ES-I3 (cell line): Measurements from ENCODE around the gene GAS7.
"Not testable (repeated sequence)": the region's sequence is repeated elsewhere in the genome, so short reads cannot be mapped to it uniquely, and the experiment has no call there.

Experiments used
- H3K36me3 ChIP-seq: 2 replicates; pipeline ENCODE4 v1.6.1; 2013; ENCODE audit warnings: mild to moderate bottlenecking, low read length, control low read depth, moderate library complexity; ENCODE audit not compliant: insufficient read depth
- H3K4me1 ChIP-seq: 2 replicates; pipeline ENCODE4 v1.6.1; 2013; ENCODE audit warnings: mild to moderate bottlenecking, control low read depth, low read length; ENCODE audit not compliant: insufficient read depth
- H3K9ac ChIP-seq: 2 replicates; pipeline ENCODE4 v1.6.1; 2013; ENCODE audit warnings: low read depth, mild to moderate bottlenecking, low read length, moderate library complexity
- H3K9me3 ChIP-seq: 2 replicates; pipeline ENCODE4 v1.6.1; 2013; ENCODE audit warnings: mild to moderate bottlenecking, low read length, moderate library complexity; ENCODE audit not compliant: control insufficient read depth, insufficient read depth

The GAS7 gene

GRCh38 chr17:10032118-10032852 is 166.1 kb downstream of the GAS7 start:
- Histone ChIP-seq H3K4me1 (no peaks in the 10 kb centered on the region), H3K36me3 (no peaks in the 10 kb centered on the region), H3K9ac (no peak overlapping the region), H3K9me3 (no peaks in the 10 kb centered on the region)

- H3K9ac ChIP-seq: no peak overlapping the region
Observed at GRCh38 chr17:10031606-10032005, 166.8 kb downstream of the GAS7 start.

GRCh38 chr17:10031127-10031526 is 167.3 kb downstream of the GAS7 start:
- no peaks in the 10 kb centered on the region for H3K36me3 ChIP-seq

More at GRCh38 chr17:10031606-10032005, 166.8 kb downstream of the GAS7 start:
- no peaks in the 10 kb centered on the region; the same call in 1 of the 2 replicates for H3K4me1 ChIP-seq
- no peaks in the 10 kb centered on the region for H3K36me3 ChIP-seq
- no peaks in the 10 kb centered on the region for H3K9me3 ChIP-seq

GRCh38 chr17:10029129-10029528 is 169.3 kb downstream of the GAS7 start:
- Histone ChIP-seq H3K9ac (no peak overlapping the region), H3K4me1 (peaks cover 3% of the 10 kb centered on the region), H3K36me3 (no peaks in the 10 kb centered on the region), H3K9me3 (no peaks in the 10 kb centered on the region)

More at GRCh38 chr17:10031127-10031526, 167.3 kb downstream of the GAS7 start:
- peaks cover 3% of the 10 kb centered on the region for H3K4me1 ChIP-seq
- H3K9me3 ChIP-seq: no peaks in the 10 kb centered on the region
- no peak overlapping the region for H3K9ac ChIP-seq

- no peaks in the 10 kb centered on the region for H3K36me3 ChIP-seq
- H3K9ac ChIP-seq: no peak overlapping the region
- peaks cover 3% of the 10 kb centered on the region for H3K4me1 ChIP-seq
Observed at GRCh38 chr17:10025976-10026901, 172.2 kb downstream of the GAS7 start.

GRCh38 chr17:10025224-10025623 is 173.2 kb downstream of the GAS7 start:
- no peaks in the 10 kb centered on the region for H3K36me3 ChIP-seq
- H3K9ac ChIP-seq: no peak overlapping the region
- H3K4me1 ChIP-seq: peaks cover 4% of the 10 kb centered on the region
- H3K9me3 ChIP-seq: no peaks in the 10 kb centered on the region

More at GRCh38 chr17:10025976-10026901, 172.2 kb downstream of the GAS7 start:
- no peaks in the 10 kb centered on the region for H3K9me3 ChIP-seq

- H3K36me3 ChIP-seq: no peaks in the 10 kb centered on the region
- H3K9me3 ChIP-seq: no peaks in the 10 kb centered on the region
- H3K4me1 ChIP-seq: peaks cover 8% of the 10 kb centered on the region
- H3K9ac ChIP-seq: no peak overlapping the region
Observed at GRCh38 chr17:10022416-10022815, 176.0 kb downstream of the GAS7 start.

GRCh38 chr17:10021272-10021984 is 177.0 kb downstream of the GAS7 start:
- Histone ChIP-seq H3K9me3 (no peaks in the 10 kb centered on the region), H3K36me3 (no peaks in the 10 kb centered on the region), H3K4me1 (peaks cover 8% of the 10 kb centered on the region; the same call in 1 of the 2 replicates), H3K9ac (no peak overlapping the region)

- Histone ChIP-seq H3K9ac (no peak overlapping the region), H3K4me1 (0 out of 2 replicates have a peak, but pooled peaks cover 5% of the 10 kb centered on the region), H3K9me3 (no peaks in the 10 kb centered on the region), H3K36me3 (no peaks in the 10 kb centered on the region)
Observed at GRCh38 chr17:10019941-10020451, 178.4 kb downstream of the GAS7 start.

GRCh38 chr17:10018461-10018891 is 179.9 kb downstream of the GAS7 start:
- no peaks in the 10 kb centered on the region for H3K36me3 ChIP-seq
- H3K4me1 ChIP-seq: peaks cover 5% of the 10 kb centered on the region; the same call in 1 of the 2 replicates
- no peaks in the 10 kb centered on the region for H3K9me3 ChIP-seq
- no peak overlapping the region for H3K9ac ChIP-seq

- not testable (repeated sequence) for H3K9ac ChIP-seq, H3K9me3 ChIP-seq, H3K4me1 ChIP-seq, H3K36me3 ChIP-seq
Observed at GRCh38 chr17:10016958-10017570, 181.3 kb downstream of the GAS7 start.

- Histone ChIP-seq H3K9me3 (no peaks in the 10 kb centered on the region), H3K9ac (no peak overlapping the region), H3K4me1 (no peaks in the 10 kb centered on the region; the same call in 1 of the 2 replicates), H3K36me3 (no peaks in the 10 kb centered on the region)
Observed at GRCh38 chr17:10013365-10014112, 184.9 kb downstream of the GAS7 start.

GRCh38 chr17:10010752-10011151 is 187.7 kb downstream of the GAS7 start:
- H3K9me3 ChIP-seq: no peaks in the 10 kb centered on the region
- H3K36me3 ChIP-seq: no peaks in the 10 kb centered on the region
- no peak overlapping the region for H3K9ac ChIP-seq
- no peaks in the 10 kb centered on the region; the same call in 1 of the 2 replicates for H3K4me1 ChIP-seq
